IMR-90 (cell line): Measurements from ENCODE around the gene TCF7L2. TPM values are rescaled to one million over a fixed set of nuclear protein-coding genes. Genes with fewer than 3 reads are reported as not detected.

Experiments
- ATAC-seq: fragments of 200-7000 bp; cut with Tn5 transposase; 2 replicates; pipeline ENCODE4 v1.9.1; 2020; ENCODE audit warnings: low read depth, mild to moderate bottlenecking, moderate library complexity
- BruUV-seq: library from RNA; stranded (reverse); fragments of 400-500 nt; replicated peaks from 2 replicates; lab custom pipeline; 2021; lab: Mats Ljungman, UMichigan
- CTCF ChIA-PET: fragments of 300-600 bp; formaldehyde crosslinking; extraction: SDS; loops from one replicate; lab custom pipeline; 2021; ENCODE audit warnings: antibody characterized with exemption; lab: Yijun Ruan, JAX
- POLR2A ChIA-PET: fragments of 300-600 bp; sonication (Branson Sonifier 250); formaldehyde crosslinking; loops from one replicate; lab custom pipeline; 2022; ENCODE audit warnings: antibody characterized with exemption; ENCODE audit not compliant: unreplicated experiment; lab: Charles Lee
- DNase-seq: peaks from one replicate; pipeline ENCODE4 v3.0.0; 2013
- H2AFZ ChIP-seq: replicated peaks from 2 replicates; pipeline ENCODE3; 2013; ENCODE audit warnings: low read length, mild to moderate bottlenecking; ENCODE audit not compliant: poor library complexity
- H2AK5ac ChIP-seq: 2 replicates; pipeline ENCODE4 v1.6.1; 2013; ENCODE audit warnings: low read depth, low read length, inconsistent platforms
- H2AK9ac ChIP-seq: replicated peaks from 2 replicates; pipeline ENCODE3; 2013; ENCODE audit warnings: mild to moderate bottlenecking, low read depth, low read length, moderate library complexity; ENCODE audit not compliant: poor library complexity
- H2BK120ac ChIP-seq: 2 replicates; pipeline ENCODE4 v1.6.1; 2013; ENCODE audit warnings: low read depth, low read length, inconsistent platforms
- H2BK15ac ChIP-seq: 3 replicates; pipeline ENCODE4 v1.6.1; 2013; ENCODE audit warnings: low read depth, low read length, inconsistent platforms
- H2BK20ac ChIP-seq: 2 replicates; pipeline ENCODE4 v1.6.1; 2013; ENCODE audit warnings: low read depth, mild to moderate bottlenecking, inconsistent platforms, low read length, moderate library complexity
- H2BK5ac ChIP-seq: 2 replicates; pipeline ENCODE4 v1.6.1; 2013; ENCODE audit warnings: mild to moderate bottlenecking, low read depth, low read length, inconsistent platforms; ENCODE audit not compliant: poor library complexity, severe bottlenecking
- H3K14ac ChIP-seq: replicated peaks from 2 replicates; pipeline ENCODE4 v1.6.1; 2013; ENCODE audit warnings: low read depth, low read length, inconsistent platforms
- H3K18ac ChIP-seq: 2 replicates; pipeline ENCODE4 v1.6.1; 2013; ENCODE audit warnings: low read depth, low read length, control low read depth
- H3K23ac ChIP-seq: 2 replicates; pipeline ENCODE4 v1.6.1; 2013; ENCODE audit warnings: low read depth, low read length, inconsistent platforms
- H3K27ac ChIP-seq: 2 replicates; pipeline ENCODE4 v1.5.1; 2013; ENCODE audit warnings: mild to moderate bottlenecking, control low read depth, low read length; ENCODE audit not compliant: insufficient read depth
- H3K27me3 ChIP-seq: 2 replicates; pipeline ENCODE4 v1.6.1; 2013; ENCODE audit warnings: low read length; ENCODE audit not compliant: control insufficient read depth, insufficient read depth
- H3K36me3 ChIP-seq: 2 replicates; pipeline ENCODE4 v1.6.1; 2013; ENCODE audit warnings: low read length, mixed read lengths; ENCODE audit not compliant: control insufficient read depth, insufficient read depth
- H3K4ac ChIP-seq: 2 replicates; pipeline ENCODE4 v1.6.1; 2013; ENCODE audit warnings: low read depth, low read length, inconsistent platforms
- H3K4me1 ChIP-seq: 2 replicates; pipeline ENCODE4 v1.6.1; 2013; ENCODE audit warnings: low read length, mixed read lengths; ENCODE audit not compliant: control insufficient read depth, insufficient read depth
- H3K4me2 ChIP-seq: 2 replicates; pipeline ENCODE4 v1.6.1; 2013; ENCODE audit warnings: low read depth, mild to moderate bottlenecking, control low read depth, low read length, moderate library complexity
- H3K4me3 ChIP-seq: 2 replicates; pipeline ENCODE4 v1.5.1; 2013; ENCODE audit warnings: low read depth, mild to moderate bottlenecking, control low read depth, low read length, moderate library complexity; ENCODE audit not compliant: insufficient read depth
- H3K56ac ChIP-seq: 2 replicates; pipeline ENCODE4 v1.6.1; 2013; ENCODE audit warnings: low read length, inconsistent platforms; ENCODE audit not compliant: insufficient read depth; ENCODE audit errors: extremely low read depth
- H3K79me1 ChIP-seq, 2 experiments: 2 replicates each; pipeline ENCODE4 v1.6.1; 2013; ENCODE audit warnings: low read length in 2 of 2, inconsistent platforms in 1 of 2, low read depth in 1 of 2
- H3K9ac ChIP-seq: 2 replicates; pipeline ENCODE4 v1.6.1; 2013; ENCODE audit warnings: low read depth, low read length, control low read depth
- H3K9me1 ChIP-seq: 2 replicates; pipeline ENCODE4 v1.6.1; 2013; ENCODE audit warnings: low read length, inconsistent platforms; ENCODE audit not compliant: insufficient read depth
- H3K9me3 ChIP-seq: 2 replicates; pipeline ENCODE4 v1.6.1; 2013; ENCODE audit warnings: low read length; ENCODE audit not compliant: control insufficient read depth, insufficient read depth
- H4K20me1 ChIP-seq: 2 replicates; pipeline ENCODE4 v1.6.1; 2013; ENCODE audit warnings: low read length, inconsistent platforms; ENCODE audit not compliant: insufficient read depth
- H4K5ac ChIP-seq: 2 replicates; pipeline ENCODE4 v1.6.1; 2013; ENCODE audit warnings: mild to moderate bottlenecking, low read depth, low read length, control low read depth
- H4K8ac ChIP-seq, 2 experiments: 2 replicates each; pipeline ENCODE4 v1.6.1; 2013; ENCODE audit warnings: low read depth in 2 of 2, low read length in 2 of 2, control low read depth in 1 of 2, inconsistent platforms in 1 of 2
- H4K91ac ChIP-seq: 2 replicates; pipeline ENCODE4 v1.6.1; 2013; ENCODE audit warnings: low read depth, low read length, inconsistent platforms; ENCODE audit not compliant: insufficient read depth
- BHLHE40 ChIP-seq: fragments of 150-350 bp; IDR thresholded peaks from 2 replicates; pipeline ENCODE4 v1.6.1; 2016; ENCODE audit warnings: mild to moderate bottlenecking, low read depth, low read length
- CEBPB ChIP-seq: IDR thresholded peaks from 2 replicates; pipeline ENCODE4 v1.6.1; 2012; ENCODE audit warnings: low read depth, low read length, improper control_type of control experiment
- CHD1 ChIP-seq: IDR thresholded peaks from 2 replicates; pipeline ENCODE4 v1.6.1; 2012; ENCODE audit warnings: low read depth, low read length, improper control_type of control experiment
- FOS ChIP-seq: fragments of 150-350 bp; IDR thresholded peaks from 2 replicates; pipeline ENCODE4 v1.6.1; 2016; ENCODE audit warnings: low read depth, low read length
- MAFK ChIP-seq: IDR thresholded peaks from 2 replicates; pipeline ENCODE4 v1.6.1; 2012; ENCODE audit warnings: low read depth, low read length, improper control_type of control experiment
- MAZ ChIP-seq: IDR thresholded peaks from 2 replicates; pipeline ENCODE4 v1.6.1; 2012; ENCODE audit warnings: low read depth, mild to moderate bottlenecking, low read length, improper control_type of control experiment, moderate library complexity, borderline replicate concordance
- MXI1 ChIP-seq: IDR thresholded peaks from 2 replicates; pipeline ENCODE4 v1.6.1; 2012; ENCODE audit warnings: low read depth, mild to moderate bottlenecking, low read length, moderate library complexity, borderline replicate concordance
- NFE2L2 ChIP-seq: fragments of 150-350 bp; IDR thresholded peaks from 2 replicates; pipeline ENCODE4 v1.6.1; 2016; ENCODE audit warnings: low read depth, mild to moderate bottlenecking, low read length
- POLR2A ChIP-seq: IDR thresholded peaks from 2 replicates; pipeline ENCODE4 v1.6.1; 2012; ENCODE audit warnings: mild to moderate bottlenecking, low read depth, low read length
- RAD21 ChIP-seq: IDR thresholded peaks from 2 replicates; pipeline ENCODE4 v1.6.1; 2012; ENCODE audit warnings: low read length, improper control_type of control experiment
- RCOR1 ChIP-seq: IDR thresholded peaks from 2 replicates; pipeline ENCODE4 v1.6.1; 2012; ENCODE audit warnings: mild to moderate bottlenecking, low read length, improper control_type of control experiment; ENCODE audit not compliant: insufficient replicate concordance
- RFX5 ChIP-seq: IDR thresholded peaks from 2 replicates; pipeline ENCODE4 v1.8.0; 2012; ENCODE audit warnings: low read depth, mild to moderate bottlenecking, low read length, moderate library complexity
- SMC3 ChIP-seq: fragments of 150-350 bp; IDR thresholded peaks from 2 replicates; pipeline ENCODE4 v1.6.1; 2016; ENCODE audit warnings: low read depth, mild to moderate bottlenecking, antibody characterized with exemption, low read length, moderate library complexity
- WGBS, 2 experiments: methylation state at CpG; one replicate each; pipeline versions ENCODE4 v1.1.5 to v1.1.7; 2013; ENCODE audit warnings: missing lambda C conversion rate in 2 of 2; ENCODE audit not compliant: insufficient read length in 1 of 2; ENCODE audit errors: extremely low coverage in 2 of 2; 5-methylcytosine and 5-hydroxymethylcytosine counted together
- dilution Hi-C: fragments of 300-500 bp; cut with HindIII; formaldehyde crosslinking; loops from one replicate; pipeline ENCODE4 v1.14.3; 2018; ENCODE audit warnings: low sequenced_read_pairs; ENCODE audit not compliant: unreplicated experiment
- in situ Hi-C: fragments of 300-500 bp; cut with MboI; formaldehyde crosslinking; loops from 3 replicates; pipeline ENCODE4 v1.14.3; 2019; ENCODE audit warnings: low sequenced_read_pairs, inconsistent platforms, mixed read lengths
- intact Hi-C: fragments of 100-400 bp; cut with micrococcal nuclease; formaldehyde crosslinking; loops from 2 replicates; pipeline ENCODE4 v1.10.0; 2022
- polyA plus RNA-seq, 3 experiments: library from polyadenylated mRNA; depleted of rRNA; stranded (reverse); fragments of >200 nt; gene quantifications; 2 replicates each; pipeline ENCODE4 v1.2.3, GENCODE V29; 2012; ENCODE audit warnings: low replicate concordance in 1 of 3
- total RNA-seq: library from RNA; depleted of rRNA; stranded (reverse); fragments of >200 nt; gene quantifications from 2 replicates; pipeline ENCODE4 v1.2.3, GENCODE V29; 2012
- TF ChIP-seq, protein P1 (sequence below): fragments of 150-350 bp; IDR thresholded peaks from 2 replicates; pipeline ENCODE4 v1.6.1; 2017; ENCODE audit warnings: mild to moderate bottlenecking, antibody characterized with exemption, low read length, low read depth
- TF ChIP-seq, protein P2 (sequence below): fragments of 150-350 bp; IDR thresholded peaks from 2 replicates; pipeline ENCODE4 v1.6.1; 2016; ENCODE audit warnings: low read depth, mild to moderate bottlenecking, low read length, moderate library complexity, borderline replicate concordance

Gene TCF7L2
- total and polyA plus RNA-seq, 2 of the 4 experiments (the other 2 are of a cell fraction), result 1.3 to 12.2 TPM

DNA sequence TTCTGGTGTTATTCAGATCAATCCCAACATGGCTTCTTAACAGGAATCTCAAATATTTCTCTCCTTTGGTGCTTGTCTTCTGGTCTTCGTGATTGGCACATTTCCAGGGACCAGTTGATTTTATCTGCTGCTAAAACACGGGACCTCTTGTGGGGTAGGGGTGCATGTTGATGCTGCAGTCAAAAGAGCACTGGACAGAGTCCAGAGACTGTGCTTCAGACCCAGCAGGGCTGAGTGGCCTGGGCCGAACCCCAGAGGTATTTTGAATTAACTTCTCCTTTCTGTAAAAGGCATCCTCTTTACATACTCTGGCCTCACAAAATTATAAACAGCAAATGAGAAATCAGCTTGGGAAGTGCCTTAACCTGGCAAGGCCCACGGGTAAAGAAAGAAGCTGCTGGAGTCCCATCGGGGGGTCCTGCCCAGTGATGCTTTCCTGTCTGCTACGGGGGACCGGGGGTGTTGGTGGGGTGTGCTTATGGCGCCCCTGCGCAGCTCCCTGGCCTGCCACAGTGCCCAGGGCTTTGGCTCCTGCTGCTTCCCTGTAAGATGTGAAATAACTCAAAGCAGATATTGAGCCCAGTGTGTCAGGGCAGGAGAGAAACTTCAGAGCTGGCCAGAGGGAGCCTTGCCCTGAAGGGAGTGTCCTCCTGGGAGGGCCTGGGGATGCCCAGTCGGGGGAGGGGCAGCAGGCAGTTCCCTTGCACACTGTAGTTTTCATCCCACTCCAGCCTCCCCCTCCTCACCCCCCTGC, 230.5 kb downstream of the TCF7L2 start:
- Histone ChIP-seq H3K9me1 (no peaks in the 10 kb centered on the region), H2BK5ac (no peak overlapping the region), H3K18ac (no peak overlapping the region), H3K4me1 (no peaks in the 10 kb centered on the region), H2BK120ac (no peak overlapping the region), H3K27me3 (no peaks in the 10 kb centered on the region; the same call in 1 of the 2 replicates), H3K4me3 (no peak overlapping the region), H2AK9ac (no peak overlapping the region), H3K36me3 (no peaks in the 10 kb centered on the region), H3K56ac (no peak overlapping the region), H3K79me1 (no peaks in the 10 kb centered on the region), H3K4ac (no peak overlapping the region), H2AK5ac (no peak overlapping the region), H3K27ac (no peak overlapping the region), H2AFZ (no peak overlapping the region), H3K9ac (no peak overlapping the region), H4K8ac (no peak overlapping the region), H3K4me2 (no peak overlapping the region), H3K14ac (no peak overlapping the region), H3K23ac (no peak overlapping the region), H4K5ac (no peak overlapping the region), H4K91ac (no peak overlapping the region), H3K9me3 (no peaks in the 10 kb centered on the region), H2BK20ac (no peak overlapping the region), H2BK15ac (no peak overlapping the region), H4K20me1 (no peaks in the 10 kb centered on the region)
- DNase-seq (no peak), ATAC-seq (peak; percentile 35)
- WGBS, 2 experiments, result no CpG with 5 or more reads among the region's 10 CpGs
- POLR2A ChIA-PET, result no interaction called here
- BruUV-seq, result no TSS peak
- intact Hi-C loops (no loop called here), dilution Hi-C loops (no loop called here), in situ Hi-C loops (no loop called here)
- TF ChIP-seq FOS, result no peak
- TF ChIP-seq RFX5, result no peak
- TF ChIP-seq MAFK, result no peak
- TF ChIP-seq CEBPB, result no peak
- TF ChIP-seq POLR2A, result no peak
- TF ChIP-seq MXI1, result no peak
- TF ChIP-seq SMC3, result no peak
- no peak for TF ChIP-seq RAD21
- no peak for TF ChIP-seq MAZ
- no peak for TF ChIP-seq RCOR1
- TF ChIP-seq, protein P1, sequence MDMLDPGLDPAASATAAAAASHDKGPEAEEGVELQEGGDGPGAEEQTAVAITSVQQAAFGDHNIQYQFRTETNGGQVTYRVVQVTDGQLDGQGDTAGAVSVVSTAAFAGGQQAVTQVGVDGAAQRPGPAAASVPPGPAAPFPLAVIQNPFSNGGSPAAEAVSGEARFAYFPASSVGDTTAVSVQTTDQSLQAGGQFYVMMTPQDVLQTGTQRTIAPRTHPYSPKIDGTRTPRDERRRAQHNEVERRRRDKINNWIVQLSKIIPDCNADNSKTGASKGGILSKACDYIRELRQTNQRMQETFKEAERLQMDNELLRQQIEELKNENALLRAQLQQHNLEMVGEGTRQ, result no peak
- no peak for TF ChIP-seq NFE2L2
- TF ChIP-seq CHD1, result no peak
- no peak for TF ChIP-seq BHLHE40
- TF ChIP-seq, protein P2, sequence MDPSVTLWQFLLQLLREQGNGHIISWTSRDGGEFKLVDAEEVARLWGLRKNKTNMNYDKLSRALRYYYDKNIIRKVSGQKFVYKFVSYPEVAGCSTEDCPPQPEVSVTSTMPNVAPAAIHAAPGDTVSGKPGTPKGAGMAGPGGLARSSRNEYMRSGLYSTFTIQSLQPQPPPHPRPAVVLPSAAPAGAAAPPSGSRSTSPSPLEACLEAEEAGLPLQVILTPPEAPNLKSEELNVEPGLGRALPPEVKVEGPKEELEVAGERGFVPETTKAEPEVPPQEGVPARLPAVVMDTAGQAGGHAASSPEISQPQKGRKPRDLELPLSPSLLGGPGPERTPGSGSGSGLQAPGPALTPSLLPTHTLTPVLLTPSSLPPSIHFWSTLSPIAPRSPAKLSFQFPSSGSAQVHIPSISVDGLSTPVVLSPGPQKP, result no peak
- CTCF ChIA-PET, result no interaction called here
